Kidney epithelial cell (primary cell): ENCODE measurements around the gene ZNF485. TPM values are rescaled to one million over a fixed set of nuclear protein-coding genes. Genes with fewer than 3 reads are reported as not detected.
"Not testable (repeated sequence)": the region's sequence is repeated elsewhere in the genome, so short reads cannot be mapped to it uniquely, and the experiment has no call there.

ENCODE experiments used
- DNase-seq: peaks from one replicate; pipeline ENCODE4 v3.0.0-alpha.2; 2010; ENCODE audit warnings: low read depth
- H3K27me3 ChIP-seq: 2 replicates; pipeline ENCODE4 v1.6.0; 2011; ENCODE audit warnings: low read length; ENCODE audit not compliant: control insufficient read depth, insufficient read depth
- H3K36me3 ChIP-seq: 2 replicates; pipeline ENCODE4 v1.5.1; 2011; ENCODE audit warnings: low read length; ENCODE audit not compliant: control insufficient read depth, insufficient read depth
- H3K4me3 ChIP-seq: 2 replicates; pipeline ENCODE4 v1.5.1; 2011; ENCODE audit warnings: low read depth, mild to moderate bottlenecking, control low read depth, low read length
- total RNA-seq: library from RNA; depleted of rRNA; stranded (reverse); fragments of >200 nt; gene quantifications from 2 replicates; pipeline ENCODE4 v1.2.3, GENCODE V29; 2015
- TF ChIP-seq, protein P1 (sequence below): IDR thresholded peaks from 2 replicates; pipeline ENCODE4 v1.5.1; 2011; ENCODE audit warnings: mild to moderate bottlenecking, moderate library complexity, low read length, control low read depth, inconsistent platforms; ENCODE audit not compliant: insufficient read depth, poor library complexity, severe bottlenecking

The ZNF485 gene
- total RNA-seq, 1 donor from 2014 or later, result 5.4 TPM

DNA sequence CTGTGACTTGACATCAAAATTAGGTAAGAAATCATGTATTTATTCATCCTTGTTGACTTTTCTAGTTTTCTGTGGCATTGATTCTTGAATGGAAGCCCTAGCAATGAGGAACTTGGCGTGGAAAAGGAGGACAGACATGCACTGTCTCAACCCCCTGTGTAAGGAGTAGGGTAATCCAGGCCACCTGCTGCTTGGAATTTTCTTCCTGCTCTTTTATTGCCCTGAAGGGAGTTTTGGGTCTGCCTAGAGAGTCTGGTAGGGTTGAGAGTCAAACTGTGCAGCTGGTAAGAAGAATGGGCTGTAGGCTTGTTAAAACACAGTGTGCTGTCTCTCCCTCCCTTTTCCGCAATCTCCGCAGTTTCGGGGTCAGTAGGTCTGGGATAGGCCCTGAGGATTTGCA, 22.7 kb downstream of the ZNF485 start:
- no peak for DNase-seq
- TF ChIP-seq, protein P1, sequence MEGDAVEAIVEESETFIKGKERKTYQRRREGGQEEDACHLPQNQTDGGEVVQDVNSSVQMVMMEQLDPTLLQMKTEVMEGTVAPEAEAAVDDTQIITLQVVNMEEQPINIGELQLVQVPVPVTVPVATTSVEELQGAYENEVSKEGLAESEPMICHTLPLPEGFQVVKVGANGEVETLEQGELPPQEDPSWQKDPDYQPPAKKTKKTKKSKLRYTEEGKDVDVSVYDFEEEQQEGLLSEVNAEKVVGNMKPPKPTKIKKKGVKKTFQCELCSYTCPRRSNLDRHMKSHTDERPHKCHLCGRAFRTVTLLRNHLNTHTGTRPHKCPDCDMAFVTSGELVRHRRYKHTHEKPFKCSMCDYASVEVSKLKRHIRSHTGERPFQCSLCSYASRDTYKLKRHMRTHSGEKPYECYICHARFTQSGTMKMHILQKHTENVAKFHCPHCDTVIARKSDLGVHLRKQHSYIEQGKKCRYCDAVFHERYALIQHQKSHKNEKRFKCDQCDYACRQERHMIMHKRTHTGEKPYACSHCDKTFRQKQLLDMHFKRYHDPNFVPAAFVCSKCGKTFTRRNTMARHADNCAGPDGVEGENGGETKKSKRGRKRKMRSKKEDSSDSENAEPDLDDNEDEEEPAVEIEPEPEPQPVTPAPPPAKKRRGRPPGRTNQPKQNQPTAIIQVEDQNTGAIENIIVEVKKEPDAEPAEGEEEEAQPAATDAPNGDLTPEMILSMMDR, result no peak
- Histone ChIP-seq H3K4me3 (no peak overlapping the region), H3K36me3 (no peaks in the 10 kb centered on the region), H3K27me3 (no peaks in the 10 kb centered on the region)

DNA sequence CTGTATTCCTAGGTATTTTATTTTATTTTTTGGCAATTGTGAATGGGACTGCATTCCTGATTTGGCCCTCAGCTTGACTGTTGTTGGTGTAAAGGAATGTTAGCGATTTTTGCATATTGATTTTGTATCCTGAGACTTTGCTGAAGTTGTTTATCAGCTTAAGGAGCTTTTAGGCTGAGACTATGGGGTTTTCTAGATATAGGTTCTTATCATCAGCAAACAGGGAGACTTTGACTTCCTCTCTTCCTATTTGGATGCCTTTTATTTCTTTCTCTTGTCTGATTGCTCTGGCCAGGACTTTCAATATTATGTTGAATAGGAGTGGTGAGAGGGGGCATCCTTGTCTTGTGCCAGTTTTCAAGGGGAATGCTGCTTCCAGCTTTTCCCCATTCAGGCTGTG, 29.6 kb downstream of the ZNF485 start:
- H3K4me3 ChIP-seq, DNase-seq, H3K27me3 ChIP-seq, H3K36me3 ChIP-seq: not testable (repeated sequence)

DNA sequence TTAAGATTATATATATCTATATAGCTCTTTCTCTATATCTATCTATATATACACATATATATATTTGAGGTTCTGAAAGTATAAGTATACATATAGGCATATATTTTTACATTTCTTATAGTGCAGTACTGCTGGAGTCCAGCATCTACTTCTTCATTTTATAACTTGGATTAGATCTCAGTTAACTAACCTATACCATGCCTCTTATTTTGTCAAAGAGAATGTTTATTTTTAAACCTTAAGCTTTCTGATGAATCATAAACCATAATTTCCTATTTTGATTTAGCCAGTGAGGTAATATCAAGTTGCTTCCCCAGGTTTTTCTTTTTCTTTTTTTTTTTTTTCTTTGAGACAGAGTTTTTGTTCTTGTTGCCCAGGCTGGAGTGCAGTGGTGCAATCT, 34.4 kb downstream of the ZNF485 start:
- Histone ChIP-seq H3K36me3 (peaks cover 3% of the 10 kb centered on the region), H3K27me3 (no peaks in the 10 kb centered on the region), H3K4me3 (no peak overlapping the region)
- TF ChIP-seq, protein P1, result no peak
- no peak for DNase-seq

DNA sequence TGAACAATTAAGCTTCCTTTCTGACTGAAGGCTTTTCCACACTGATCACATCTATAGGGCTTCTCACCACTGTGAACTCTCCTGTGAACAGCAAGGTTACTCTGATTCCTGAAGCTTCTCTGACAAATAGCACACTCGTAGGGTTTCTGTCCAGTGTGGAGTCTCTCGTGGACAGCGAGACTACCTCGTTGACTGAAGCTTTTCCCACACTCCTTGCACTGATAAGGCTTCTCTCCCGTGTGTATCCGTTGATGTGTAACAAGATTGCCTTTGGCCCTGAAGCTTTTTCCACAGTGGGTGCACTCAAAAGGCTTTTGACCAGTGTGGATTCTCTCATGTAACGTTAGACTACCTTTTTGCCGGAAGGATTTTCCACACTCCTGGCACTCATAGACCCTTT, 38.0 kb downstream of the ZNF485 start:
- no peaks in the 10 kb centered on the region for H3K27me3 ChIP-seq
- TF ChIP-seq, protein P1, result no peak

DNA sequence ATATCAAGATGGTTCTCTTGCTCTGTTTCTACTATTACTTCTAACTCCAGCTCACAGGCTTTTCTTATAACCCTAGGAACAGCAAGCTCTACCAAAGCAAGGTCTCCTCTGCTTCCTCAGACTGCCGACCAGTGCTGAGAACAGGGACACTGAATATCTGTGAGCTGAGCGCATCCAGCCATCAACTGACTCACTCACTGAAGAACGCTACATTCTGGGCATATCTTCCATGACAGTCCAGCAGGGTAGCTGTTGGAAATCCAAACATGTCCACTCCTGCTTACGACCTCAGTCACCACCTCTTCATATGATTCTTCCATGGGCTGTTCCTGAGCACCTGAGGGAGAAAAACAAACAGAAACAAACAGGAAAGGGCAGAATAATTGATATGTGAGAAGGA, 39.6 kb downstream of the ZNF485 start:
- DNase-seq, result no peak
- TF ChIP-seq, protein P1, result no peak
- Histone ChIP-seq H3K4me3 (no peak overlapping the region), H3K36me3 (peaks cover 4% of the 10 kb centered on the region), H3K27me3 (no peaks in the 10 kb centered on the region)

More for the DNA sequence above, 38.0 kb downstream of the ZNF485 start:
- Histone ChIP-seq H3K4me3 (no peak overlapping the region), H3K36me3 (peaks cover 4% of the 10 kb centered on the region)
- no peak for DNase-seq

DNA sequence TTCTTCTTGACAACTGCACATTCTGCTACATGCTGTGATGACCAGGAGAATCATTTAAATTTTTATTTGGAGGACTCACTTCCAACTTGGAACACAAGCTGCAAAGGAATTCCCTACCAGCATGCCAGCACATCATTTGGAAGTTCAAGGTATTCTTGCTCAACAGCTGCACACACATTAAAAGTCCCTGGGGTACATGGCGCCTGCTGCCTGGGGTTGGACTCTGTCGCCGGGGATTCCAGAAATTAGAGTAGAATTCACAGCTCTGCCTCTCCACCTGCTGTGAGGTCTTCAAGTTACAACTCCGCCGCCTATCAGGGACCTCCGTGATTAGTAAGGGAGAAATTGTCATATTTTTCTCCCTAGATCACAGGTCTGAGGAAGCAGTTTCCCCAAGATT, 41.3 kb downstream of the ZNF485 start:
- Histone ChIP-seq H3K4me3 (no peak overlapping the region), H3K36me3 (peaks cover 4% of the 10 kb centered on the region), H3K27me3 (no peaks in the 10 kb centered on the region)
- DNase-seq, result no peak
- TF ChIP-seq, protein P1, result no peak
